ENCODE measurements around the gene FAM3B.

FAM3B gene

DNA sequence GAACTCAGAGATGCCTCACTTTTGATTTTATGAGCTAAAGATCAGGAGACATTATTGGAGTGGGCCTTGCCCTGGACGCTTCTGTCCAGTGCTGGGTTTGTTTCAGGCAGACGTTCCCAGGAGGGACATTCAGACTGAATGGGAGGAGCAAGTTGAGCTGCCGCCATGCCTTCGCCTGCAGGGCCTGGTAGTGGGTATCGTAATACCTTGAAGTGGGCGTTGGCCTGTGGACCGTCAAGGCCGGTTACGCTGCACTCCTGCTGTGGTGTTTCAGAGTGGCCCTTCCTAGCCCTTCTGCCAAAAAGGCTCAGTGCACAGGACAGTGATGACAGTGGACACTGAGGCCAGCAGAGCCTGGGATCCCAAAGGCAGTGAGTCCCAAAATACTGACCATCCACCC lies 1.6 kb downstream of the FAM3B start:
- no peak for DNase-seq (ENCODE audit: low read depth)

DNA sequence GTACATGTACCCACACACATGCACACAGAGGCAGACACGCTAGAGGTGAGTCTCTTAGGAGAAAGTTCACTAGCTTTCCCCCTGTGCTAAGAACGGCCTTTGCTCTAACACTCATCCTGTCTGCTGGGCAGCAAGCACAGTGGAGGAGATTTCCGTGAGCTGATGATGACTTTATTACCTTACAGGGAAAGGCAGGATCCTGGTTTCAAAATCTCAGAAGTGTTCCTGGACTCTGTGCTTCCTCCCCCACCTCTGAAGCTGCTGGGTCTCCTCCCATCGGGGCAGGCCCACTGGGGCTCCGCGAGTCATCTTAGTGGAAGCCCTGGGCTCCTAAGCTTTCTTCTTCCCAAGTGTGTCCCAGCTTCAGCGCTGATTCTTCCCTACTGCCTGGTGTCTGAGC lies 2.7 kb downstream of the FAM3B start:
- no peak for DNase-seq (ENCODE audit: low read depth)

DNA sequence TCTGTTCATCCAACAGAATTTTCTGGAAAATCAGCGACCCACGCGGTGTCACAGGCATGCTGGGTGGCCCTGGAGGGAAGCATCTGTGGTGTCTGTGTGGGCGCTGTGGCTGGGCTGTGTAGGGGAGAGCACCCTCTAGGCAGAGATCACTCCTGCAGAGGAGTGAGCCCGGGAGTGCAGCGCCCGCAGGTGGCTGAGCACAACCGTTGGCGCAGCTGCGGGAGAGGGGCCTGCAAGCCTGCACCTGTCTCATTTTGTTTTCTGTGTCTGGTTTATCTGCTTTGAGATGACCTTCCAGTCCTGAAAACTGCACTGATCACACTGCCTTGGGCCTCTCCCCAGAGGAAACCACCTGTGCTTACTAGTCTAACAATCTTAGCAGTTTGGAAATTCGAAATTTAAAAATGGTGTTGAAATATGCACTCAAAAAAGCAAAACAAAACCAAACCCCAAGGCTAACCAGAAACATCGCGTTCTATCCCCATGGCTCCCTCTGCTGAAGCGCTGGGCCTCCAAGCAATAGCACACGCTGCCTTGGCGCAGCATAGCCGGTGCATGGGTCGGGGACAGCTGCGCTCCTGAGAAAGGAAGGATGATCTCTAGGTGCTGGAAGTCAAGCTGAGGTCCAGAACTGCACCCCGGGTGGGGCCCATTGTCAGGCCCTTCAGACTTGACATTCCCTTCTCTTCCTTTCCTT lies 4.8 kb downstream of the FAM3B start:
- no peak for DNase-seq (ENCODE audit: low read depth)

DNA sequence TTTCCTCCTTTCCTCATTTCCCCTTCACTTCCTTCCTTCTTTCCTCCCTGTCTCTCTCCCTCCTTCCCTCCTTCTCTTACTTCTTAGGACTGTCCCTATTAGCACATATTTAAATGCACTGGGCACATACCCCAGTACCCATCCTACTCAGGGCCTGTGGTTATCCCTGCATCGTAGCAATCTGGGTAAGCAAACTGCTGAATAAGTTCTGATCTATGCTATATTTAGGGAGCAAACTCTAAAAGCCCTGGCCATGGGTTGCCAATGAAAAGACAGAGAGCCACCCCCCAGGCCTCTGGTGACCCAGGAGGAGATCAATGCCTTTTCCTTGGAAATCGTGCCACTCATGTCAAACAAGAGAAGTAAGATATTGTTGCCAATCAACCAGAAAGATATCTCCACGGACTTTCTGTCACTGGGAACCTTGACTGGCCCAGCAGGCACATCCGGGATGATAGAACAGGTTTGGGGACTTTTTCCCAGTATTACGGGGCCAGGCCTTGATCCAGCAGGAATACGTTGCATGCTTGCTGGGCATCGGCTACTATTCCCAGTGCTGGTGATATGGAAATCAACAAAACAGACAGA lies 5.4 kb downstream of the FAM3B start:
- no peak for DNase-seq (ENCODE audit: low read depth)

DNA sequence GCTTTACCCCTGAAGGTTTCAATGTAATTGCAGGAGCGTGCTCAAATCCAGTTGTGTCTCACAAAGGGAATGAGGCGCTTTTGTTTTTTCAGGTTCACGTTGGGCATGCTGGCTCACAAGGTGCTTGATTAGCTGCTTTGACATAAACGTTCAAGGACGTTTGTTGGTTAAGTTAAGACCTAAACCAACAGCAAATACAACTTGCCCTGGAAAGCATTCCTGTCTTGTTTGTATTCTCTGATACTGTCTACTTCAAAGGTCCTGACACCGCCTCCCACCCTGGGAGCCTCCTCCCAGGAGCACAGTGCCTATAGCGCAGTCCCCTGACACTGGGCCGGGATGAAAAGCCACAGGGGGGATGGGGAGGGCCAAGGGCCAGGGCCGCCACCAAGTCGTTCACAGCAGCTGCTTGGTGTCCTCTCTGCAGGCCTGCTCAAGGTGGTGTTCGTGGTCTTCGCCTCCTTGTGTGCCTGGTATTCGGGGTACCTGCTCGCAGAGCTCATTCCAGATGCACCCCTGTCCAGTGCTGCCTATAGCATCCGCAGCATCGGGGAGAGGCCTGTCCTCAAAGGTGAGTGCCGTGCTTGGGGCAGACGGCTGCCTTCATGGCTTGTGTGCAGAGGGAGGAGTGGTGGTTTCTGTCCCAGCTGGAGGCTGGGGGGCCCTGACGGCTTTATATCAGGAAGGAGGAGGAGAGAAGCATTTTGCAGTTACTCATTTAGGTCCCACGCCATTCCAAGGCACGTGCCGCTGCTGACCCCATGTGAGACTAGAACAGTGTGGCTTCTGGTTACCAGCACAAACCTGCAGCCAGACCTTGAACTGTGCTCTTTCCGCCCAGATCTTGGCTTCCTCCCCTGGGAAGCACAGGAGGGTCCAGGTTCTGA lies 6.1 kb downstream of the FAM3B start:
- no peak for DNase-seq (ENCODE audit: low read depth)

DNA sequence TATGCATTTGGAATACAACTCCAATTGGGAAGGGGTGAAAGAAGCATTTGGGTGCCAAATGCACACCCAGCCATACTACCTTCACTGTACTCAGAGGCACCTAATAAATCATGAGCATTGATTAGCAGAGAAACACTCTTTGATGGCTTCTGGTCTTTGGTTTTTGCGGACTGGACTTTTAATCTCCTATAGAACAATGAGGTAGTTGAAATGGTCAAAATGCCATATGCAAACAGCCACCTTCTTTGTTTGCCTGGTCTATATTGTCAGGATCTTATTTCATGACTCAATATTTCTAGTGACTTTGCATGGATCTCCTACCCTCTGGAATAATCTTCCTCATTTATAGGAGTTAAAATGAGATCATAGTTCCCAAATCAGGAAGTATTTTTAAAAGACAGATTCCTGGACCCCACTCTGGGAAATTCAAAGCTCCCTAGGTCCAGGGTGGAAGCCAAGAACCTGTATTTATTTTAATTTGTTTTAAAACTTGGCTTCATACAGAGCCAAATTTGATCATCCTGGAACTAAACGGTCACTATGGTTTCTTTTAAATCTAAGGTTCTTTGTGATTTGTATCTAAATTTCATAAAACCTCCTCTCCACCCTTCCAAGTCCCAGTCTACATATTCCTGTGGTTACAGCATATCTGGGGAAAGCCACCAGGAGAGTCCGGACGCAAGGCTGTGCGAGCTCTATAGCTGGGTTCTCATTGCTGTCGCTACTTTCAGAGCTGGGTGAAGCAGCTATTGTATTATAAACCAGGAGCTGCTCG lies 8.7 kb downstream of the FAM3B start:
- no peak for DNase-seq (ENCODE audit: low read depth)

DNA sequence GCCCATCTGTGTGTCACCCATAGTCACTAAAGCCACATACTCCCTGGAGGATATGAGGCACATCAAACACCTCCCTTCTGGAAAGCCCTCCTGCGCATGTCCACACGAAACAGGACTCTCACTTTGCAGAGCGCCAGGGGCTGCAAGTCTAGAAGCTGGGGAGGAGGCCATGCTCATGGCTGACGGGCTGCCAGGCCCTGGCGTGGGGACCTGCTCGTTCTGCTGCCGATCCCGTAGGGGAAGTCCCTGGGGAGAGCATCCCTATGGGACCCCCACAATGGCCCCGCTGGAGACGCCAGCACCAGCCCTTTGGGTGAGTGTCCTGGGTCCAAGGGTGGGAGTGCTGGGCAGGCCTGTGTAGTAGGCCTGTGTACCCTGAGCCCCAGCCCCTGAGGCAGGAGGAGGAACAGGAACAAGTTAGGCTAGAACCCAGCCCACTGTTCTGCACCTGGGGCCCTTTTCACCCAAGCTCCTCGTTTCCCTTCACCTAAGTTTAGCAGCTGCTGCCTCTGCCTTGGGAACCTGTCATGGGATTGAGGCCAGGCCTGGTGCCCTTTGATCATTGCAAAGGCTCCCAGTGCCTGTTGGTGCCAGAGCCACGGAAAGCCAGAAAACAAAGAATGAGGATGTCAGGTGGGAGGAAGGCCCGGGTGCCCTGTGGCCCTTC lies 9.9 kb downstream of the FAM3B start:
- DNase-seq (ENCODE audit: low read depth): no peak

DNA sequence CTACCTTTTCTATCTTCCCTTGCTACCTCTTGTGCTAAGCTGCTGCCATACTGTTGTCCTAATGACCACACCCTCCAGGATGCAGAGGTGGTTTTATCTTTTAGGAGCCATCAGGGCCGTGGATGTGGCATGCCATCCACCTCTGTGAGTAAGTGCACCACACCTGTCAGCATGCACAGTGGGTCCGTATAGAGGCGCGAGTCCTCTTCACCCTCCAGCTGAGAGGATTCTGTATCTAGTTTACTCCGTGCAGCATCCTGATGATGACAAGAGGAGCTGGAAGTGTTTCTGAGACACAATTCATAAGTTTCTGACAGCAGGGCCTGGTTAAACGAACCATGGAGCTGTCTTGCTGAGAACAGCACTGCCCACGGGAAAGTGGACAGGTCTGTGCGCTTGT lies 11.2 kb downstream of the FAM3B start:
- DNase-seq (ENCODE audit: low read depth): no peak

DNA sequence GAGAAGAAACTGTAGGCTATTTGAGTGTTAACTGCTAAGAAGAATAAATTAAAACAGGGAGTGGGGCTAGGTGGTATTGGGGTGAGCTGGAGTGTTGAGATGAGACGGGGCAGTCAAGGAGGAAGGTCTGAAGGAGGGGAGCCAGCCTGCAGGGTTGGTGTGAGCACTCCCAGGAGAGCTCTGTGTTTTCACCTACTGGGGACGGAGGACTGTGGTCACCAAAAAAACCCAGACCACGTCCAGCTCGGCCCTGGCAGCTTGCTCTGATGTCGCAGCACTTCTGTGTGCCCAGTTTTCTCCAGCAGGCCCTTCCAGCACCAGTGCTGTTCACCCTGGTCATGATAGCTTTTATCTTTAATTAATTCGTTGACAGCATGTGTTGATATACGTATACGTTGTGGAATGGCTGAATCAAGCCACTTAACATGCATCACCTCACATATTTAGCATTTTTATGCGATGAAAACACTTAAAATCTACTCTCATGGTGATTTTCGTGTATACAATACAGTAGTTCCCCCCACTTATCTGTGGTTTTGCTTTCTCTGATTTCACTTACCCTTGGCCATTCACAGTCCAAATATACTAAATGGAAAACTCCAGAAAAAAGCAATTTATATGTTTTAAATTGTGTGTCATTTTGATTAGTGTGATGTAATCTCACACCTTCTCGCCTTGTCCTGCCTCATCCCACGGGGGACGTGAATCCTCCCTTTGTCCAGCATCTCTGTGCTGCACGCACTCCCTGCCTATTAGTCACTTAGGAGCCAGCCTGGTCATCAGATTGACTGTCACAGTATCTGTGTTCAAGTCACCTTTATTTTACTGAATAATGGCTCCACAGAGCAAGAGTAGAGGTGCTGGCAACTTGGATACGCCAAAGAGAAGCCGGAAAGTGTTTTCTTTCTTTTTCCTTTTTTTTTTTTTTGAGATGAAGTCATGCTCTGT lies 12.3 kb downstream of the FAM3B start:
- DNase-seq (ENCODE audit: low read depth): no peak

DNA sequence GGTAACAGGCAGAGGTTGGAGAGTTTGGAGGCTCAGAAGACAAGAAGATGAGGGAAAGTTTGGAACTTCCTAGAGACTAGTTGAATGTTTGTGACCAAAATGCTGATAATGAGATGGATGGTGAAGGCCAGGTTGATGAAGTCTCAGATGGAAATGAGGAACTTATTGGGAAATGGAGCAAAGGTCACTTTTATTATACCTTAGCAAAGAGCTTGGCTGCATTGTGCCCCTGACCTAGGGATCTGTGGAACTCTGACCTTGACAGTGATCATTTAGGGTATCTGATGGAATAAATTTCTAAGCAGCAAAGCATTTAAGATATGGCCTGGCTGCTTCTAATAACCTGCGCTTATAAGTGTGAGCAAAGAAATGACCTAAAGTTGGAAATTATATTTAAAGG lies 17.2 kb downstream of the FAM3B start:
- no peak for DNase-seq (ENCODE audit: low read depth)

DNA sequence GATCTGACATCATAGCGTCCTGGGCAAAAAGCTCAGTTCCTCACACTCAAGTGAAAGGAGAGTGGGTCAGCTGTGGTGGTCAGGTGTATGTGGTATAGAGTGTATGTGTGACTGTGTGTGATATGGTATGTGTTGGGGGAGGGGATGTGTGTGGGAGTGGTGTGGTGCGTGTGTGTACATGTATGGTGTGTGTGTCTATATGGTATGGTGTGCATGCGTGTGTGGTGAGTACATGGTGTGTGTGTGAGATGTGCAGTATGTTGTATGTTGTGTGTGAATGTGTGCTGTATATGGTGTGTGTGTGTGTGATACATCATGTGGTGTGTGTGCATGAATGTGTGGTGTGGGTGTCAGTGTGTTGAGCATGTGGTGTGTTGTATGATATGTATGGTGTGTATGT lies 20.9 kb downstream of the FAM3B start:
- no peak for DNase-seq (ENCODE audit: low read depth)

DNA sequence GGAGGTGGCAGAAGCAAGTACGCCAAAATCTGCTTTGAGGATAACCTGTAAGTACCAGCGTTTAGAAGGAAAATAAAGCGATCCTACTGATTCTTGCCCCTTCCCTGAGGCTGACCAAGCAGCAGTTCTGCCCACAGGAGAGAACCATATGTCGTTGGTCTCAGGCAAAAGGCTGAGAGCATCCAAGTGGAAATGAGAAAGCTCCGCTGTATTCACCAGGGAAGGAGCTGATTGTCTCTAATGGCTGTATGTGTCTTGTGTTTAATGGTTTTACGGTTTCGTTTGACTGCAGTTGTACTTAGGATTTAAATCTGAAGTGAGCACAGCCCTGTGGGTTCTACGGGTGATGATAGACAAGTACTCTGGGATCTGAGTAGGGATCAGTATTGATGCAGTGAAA lies 21.9 kb downstream of the FAM3B start:
- no peak for DNase-seq (ENCODE audit: low read depth)

DNA sequence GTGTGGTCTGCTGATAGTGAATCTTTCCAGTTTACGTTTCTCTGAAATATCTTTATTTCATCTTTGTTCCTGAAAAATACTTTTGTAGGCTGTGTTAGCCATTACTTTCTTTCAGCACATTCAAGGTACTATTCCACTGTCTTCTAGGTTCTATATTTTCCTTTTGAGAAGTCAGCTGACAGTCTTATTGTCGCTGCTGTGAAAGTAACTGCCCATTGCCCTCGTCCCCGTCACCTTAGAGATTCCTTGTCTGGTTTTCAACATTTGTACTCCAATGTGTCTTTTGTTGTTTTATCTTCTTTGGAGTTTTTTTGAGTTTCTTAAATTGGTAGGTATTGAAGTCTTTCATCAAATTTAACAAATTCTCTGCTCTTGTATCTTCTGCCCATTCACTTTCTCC lies 25.4 kb downstream of the FAM3B start:
- DNase-seq (ENCODE audit: low read depth): no peak

DNA sequence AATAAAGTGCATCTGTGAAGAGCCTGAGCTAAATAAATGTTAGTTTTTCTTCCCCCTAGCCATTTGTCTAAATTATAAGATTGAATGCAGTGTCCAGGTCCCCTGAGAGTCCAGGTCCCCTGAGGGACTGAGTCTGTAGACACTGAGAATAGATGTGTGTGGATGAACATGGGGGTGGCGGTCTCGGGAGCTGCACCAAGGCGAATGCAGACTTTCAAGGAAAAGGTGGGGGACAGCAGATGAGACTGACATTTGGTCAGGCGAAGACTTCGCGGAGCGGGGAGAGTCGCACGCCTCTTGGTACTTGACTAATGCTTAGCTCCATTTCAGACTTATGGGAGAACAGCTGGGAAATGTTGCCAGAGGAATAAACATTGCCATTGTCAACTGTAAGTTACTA lies 27.5 kb downstream of the FAM3B start:
- DNase-seq (ENCODE audit: low read depth): no peak

DNA sequence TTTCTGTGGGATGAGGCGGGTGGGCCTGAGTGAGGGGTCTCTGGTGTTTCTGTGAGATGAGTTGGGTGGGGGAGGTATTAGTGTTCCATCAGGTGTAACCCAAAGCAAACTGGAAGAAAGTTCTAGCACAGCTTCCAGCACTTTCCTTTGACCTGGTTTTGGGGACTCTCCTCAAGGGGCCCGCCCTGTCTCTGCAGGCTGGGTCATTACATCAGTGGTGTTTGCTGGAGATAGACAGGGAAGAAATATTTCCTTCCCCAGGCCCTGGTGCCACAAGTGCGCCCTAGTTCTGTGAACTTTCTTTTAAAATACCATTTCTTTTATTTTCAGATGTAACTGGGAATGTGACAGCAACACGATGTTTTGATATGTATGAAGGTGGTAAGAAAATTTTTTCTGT lies 28.8 kb downstream of the FAM3B start:
- no peak for DNase-seq (ENCODE audit: low read depth)

DNA sequence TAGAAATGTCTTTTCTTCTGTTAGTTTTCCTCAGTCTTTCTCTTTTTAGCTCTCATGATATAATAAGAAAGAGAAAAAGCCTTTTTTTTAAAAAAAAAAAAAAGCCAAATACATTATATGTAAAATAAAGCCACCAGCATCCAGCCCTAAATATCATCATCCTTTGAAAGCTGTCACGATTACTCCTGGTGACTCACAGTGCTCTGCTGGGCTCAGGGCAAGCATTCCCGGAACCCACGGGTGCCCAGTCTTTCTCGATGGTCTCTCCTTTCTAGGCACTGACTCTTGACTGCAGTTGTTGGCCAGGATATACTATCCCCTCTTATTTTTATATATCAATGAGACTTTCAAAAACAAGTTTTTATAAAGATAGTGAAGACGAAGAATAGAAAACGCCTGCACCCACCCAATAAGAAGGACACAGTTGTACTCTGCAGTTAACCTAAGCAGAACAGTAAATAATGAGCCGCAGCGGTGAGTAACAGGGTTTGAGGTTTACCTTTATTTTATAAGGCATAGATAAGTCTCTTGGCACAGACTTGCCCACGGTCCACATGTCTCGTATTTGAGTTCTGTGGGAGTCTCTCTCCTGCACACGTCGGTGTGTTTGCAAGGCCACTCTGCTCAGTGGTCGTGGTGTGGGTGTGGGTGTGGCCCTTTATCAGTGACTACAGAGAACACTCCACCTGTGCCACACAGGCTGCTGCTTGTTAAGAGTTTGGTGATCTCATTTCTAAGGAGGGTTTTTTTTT lies 29.5 kb downstream of the FAM3B start:
- DNase-seq (ENCODE audit: low read depth): no peak

DNA sequence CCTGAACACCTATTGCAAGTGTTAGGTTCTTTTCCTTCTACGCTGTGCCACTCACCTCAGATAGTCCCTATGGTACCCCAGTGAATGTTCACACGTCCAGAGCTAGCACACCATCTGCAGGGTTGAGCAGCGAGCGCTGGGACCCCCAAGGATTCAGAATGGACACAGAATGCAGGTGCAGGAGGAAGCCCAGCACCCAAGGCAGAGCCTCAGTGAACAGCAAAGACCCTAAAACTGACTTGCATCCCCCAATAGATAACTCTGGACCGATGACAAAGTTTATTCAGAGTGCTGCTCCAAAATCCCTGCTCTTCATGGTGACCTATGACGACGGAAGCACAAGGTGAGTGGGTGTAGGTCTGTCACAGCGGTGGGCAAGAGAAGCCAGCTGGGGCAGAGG lies 30.2 kb downstream of the FAM3B start:
- no peak for DNase-seq (ENCODE audit: low read depth)

DNA sequence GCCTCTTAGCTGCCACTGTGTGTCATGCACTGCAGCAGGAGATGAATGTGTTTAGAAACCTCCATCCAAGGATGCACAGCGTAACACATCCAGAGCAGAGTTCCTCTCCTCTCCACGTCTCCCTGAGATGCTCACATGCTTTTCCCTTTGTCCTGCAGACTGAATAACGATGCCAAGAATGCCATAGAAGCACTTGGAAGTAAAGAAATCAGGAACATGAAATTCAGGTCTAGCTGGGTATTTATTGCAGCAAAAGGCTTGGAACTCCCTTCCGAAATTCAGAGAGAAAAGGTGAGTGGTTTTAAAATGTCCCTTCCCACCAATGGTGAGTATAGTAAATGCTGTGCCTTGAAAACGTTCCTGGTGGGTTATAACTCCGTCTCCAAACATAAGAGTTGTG lies 31.8 kb downstream of the FAM3B start:
- no peak for DNase-seq (ENCODE audit: low read depth)

DNA sequence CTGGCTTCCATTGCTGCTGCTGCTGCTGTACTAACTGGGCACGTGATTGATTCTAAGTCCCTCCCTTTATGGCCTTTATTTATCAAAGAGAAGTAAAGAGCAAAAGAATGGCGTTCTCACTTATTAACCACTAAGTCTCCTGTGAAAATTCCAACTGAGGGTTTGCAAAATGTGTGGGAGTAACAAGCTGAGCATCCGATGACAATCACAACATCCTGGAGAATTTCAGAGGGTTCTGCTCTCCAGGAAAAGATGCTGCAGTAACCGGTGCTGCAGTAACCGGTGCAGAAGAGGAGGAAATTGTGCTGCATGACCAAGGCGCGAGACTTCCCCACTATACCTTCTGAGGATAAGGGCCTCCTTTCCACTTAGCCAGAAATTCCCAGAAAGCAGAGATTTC lies 32.5 kb downstream of the FAM3B start:
- DNase-seq (ENCODE audit: low read depth): no peak

Measured in stimulated activated CD8-positive, alpha-beta memory T cell treated with anti-CD3 and anti-CD28 coated beads, Interleukin-15, amount 100 ng/mL, for 24 hours (primary cell).